HG03103 (cell line): ENCODE data around the gene OR1L1.

ENCODE experiments used
- ATAC-seq: cut with Tn5 transposase; IDR thresholded peaks from one replicate; pipeline ENCODE4 v1.9.1; 2021; ENCODE audit warnings: low read depth; ENCODE audit not compliant: unreplicated experiment

The OR1L1 gene, protein sequence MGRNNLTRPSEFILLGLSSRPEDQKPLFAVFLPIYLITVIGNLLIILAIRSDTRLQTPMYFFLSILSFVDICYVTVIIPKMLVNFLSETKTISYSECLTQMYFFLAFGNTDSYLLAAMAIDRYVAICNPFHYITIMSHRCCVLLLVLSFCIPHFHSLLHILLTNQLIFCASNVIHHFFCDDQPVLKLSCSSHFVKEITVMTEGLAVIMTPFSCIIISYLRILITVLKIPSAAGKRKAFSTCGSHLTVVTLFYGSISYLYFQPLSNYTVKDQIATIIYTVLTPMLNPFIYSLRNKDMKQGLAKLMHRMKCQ

DNA sequence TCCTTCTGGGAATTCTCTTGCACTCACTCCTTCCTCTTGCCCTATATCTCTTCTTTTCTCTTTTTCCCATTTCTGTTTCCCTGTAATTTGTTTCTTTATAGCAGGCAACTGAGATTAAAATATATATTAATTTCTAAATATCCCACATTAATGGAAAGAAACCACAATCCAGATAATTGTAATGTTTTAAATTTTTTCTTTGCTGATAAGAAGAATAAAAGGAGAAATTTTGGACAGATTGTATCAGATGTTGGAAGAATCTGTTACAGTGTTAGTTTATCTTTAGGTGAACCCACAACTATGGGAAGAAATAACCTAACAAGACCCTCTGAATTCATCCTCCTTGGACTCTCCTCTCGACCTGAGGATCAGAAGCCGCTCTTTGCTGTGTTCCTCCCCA is at the start of gene OR1L1:
Gene OR1L1, plus strand, starts transcription at position 301 of the 400 bp plus-strand sequence. Its CDS starts 0 bp downstream, at position 301.
- no peak for ATAC-seq

DNA sequence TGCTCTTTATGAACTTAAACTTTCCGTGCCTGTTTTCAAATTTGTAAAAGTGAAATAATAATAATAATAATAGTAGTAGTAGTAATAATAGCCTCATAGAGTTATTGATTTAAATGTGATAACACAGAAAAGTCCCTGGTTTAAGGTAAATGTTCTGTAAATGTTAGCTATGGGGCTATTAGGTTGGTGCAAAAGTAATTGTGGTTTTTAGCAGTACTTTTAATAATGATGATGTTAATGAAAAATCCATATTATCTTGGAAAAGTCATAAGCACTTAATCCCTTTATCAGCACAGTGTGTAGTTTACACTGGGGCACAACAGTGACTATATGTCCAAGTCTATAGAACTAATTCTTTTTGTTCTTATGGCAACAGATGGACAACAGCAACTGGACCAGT is 47.2 kb upstream of the OR1L1 start, which contains the start of gene OR1Q1:
Gene OR1Q1, plus strand, starts transcription at position 377 of the 400 bp plus-strand sequence. Its CDS starts 0 bp downstream, at position 377.
- ATAC-seq, result no peak

DNA sequence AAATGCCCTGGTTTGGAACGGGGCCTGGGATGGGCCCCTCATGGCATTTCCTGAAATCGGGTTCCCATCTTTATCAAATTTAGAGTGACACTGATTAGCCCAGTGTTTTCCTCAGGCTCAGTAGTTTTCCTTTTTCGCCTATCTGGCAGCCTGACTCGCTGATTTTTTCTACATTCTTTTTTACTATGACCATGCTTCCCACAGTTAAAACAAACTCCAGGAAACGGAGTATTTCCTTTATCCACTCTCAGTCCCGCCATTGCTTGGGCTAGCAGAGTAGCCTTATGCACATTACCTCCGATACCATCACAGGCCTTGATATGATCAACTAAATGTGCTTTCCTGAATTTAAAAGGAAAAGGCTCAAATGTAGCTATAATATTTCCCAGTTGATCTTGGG is 41.5 kb upstream of the OR1L1 start:
- no peak for ATAC-seq

DNA sequence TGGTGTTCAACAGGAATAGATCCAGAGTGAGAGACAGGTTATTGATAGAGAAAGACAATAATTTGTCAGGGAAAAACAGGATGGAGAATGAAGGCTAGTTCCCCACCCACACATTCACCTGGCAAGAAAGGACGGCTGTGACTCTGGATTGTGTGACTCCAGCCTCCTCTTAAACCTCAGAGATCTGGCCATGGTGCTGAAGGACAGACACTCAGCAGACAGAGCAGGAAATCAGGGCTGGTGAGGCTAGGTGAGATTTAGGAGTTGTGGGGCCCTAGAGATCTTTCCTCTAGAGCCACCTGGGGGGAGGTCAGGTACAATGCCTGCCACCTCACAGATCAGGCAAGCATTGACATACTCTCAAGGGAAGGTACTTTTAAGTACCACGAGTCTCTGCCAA is 19.3 kb upstream of the OR1L1 start:
- ATAC-seq, result no peak

DNA sequence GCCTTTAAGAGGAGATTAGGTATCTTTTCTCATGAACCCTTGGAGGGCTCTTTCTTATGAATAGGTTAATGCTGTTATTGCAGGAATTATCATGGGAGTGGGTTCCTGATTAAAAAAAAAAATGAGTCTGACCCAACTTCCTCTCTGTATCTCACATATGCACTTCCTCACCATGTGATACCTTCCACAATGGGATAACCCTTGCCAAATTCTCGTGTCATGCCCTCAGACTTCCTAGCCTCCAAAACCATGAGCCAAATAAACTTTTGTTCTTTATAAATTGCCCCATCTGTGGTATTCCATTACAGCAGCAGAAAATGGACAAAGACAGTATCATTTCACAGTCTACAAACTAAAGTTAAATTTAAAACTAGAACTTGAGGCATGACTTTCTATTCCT is 5.1 kb upstream of the OR1L1 start:
- no peak for ATAC-seq

DNA sequence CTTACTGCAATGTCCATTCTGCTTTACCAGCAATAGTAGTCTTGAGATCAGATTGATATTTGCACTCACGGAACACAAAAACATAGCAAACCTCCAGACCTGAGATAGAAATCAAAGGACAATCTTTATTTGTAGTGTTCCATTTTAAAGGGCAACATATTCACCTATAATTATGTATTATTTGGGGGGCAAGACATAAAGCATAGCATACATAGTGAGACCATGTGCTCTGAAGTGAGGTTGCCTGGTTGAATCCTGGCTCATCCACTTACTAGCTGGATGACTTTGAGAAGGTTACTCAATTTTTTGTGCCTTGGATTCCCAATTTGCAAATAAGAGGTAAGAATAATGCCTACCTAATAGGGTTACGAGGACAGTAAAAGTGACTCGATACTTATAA is 4.0 kb upstream of the OR1L1 start, which contains the start of gene OR1B1:
Gene OR1B1, minus strand, starts transcription at position 101 of the 400 bp plus-strand sequence.
- no peak for ATAC-seq

DNA sequence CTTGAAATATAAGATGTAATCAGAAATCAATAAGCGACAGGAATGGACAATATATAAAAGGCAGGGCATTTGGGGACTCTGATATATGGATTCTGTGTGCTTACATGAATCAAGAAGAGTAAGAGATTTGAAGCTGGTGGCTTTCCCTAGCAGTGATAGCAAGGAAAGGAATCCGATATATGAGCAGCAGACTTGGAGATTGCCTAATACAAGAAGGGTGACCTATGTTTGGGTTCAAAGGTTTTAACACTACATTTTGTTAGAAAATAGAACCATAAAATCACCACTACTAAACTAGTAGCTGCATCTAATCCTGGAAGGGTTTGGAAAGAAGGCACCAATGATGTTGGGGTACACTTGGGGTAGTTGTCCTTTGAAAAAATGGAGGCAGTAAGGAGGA is 11.0 kb downstream of the OR1L1 start:
- ATAC-seq, result no peak

DNA sequence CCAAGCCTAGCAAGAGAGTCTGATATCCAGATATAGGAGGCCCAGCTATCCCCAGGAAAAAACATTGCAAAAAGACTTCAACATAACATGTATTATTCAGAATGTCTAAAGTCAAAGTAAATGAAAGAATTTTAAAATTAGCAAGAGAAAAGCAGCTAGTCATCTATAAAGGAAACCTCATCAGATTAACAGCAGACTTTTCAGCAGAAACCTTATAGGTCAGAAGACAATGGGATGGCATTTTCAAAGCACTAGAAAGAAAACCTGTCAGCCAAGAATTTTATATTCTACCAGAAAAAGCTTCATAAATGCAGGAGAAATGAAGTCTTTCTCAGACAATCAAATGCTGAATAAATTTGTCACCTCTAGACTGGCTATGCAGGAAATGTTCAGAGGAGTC is 23.3 kb downstream of the OR1L1 start:
- no peak for ATAC-seq

DNA sequence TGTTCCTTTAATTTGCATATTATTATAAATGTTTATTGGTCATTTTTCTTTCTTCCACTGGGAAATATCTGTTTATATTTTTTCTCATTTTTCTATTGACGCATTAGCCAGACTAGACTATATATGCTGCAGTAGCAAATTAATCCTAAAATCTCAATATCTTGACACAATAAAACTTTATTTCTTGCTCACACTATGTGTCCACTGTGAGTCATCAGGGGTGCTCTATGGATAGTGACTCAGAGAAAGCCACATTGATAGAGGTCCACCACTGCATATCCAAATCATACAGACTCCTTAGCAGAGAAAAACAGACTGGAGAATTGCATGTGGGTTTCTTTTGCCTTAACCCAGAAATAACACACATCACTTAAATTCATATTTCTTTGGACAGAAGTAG is 34.2 kb downstream of the OR1L1 start:
- no peak for ATAC-seq
